HepG2 (cell line): ENCODE data around the gene ARL8B. TPM values are rescaled to one million over a fixed set of nuclear protein-coding genes. Genes with fewer than 3 reads are reported as not detected.

Experiments used
- ATAC-seq: fragments of 200-7000 bp; cut with Tn5 transposase; 3 replicates; pipeline ENCODE4 v1.9.1; 2020; ENCODE audit warnings: mild to moderate bottlenecking, moderate library complexity
- BruUV-seq: library from RNA; stranded (reverse); fragments of 400-500 nt; replicated peaks from 2 replicates; lab custom pipeline; 2021; lab: Mats Ljungman, UMichigan
- CTCF ChIA-PET: fragments of 300-600 bp; formaldehyde crosslinking; extraction: SDS; loops from one replicate; lab custom pipeline; 2021; ENCODE audit warnings: low total read pairs, inconsistent platforms, low intra/inter-chr PET ratio; lab: Yijun Ruan, JAX
- POLR2A ChIA-PET: fragments of 350-600 bp; sonication (Branson Sonifier 250); formaldehyde crosslinking; loops from one replicate; lab custom pipeline; 2020; ENCODE audit warnings: antibody characterized with exemption, inconsistent platforms; lab: Yijun Ruan, JAX
- DNase-seq: peaks from one replicate; pipeline ENCODE4 v3.0.0-alpha.2; 2015; ENCODE audit warnings: low spot score
- FAIRE-seq: peaks from 3 replicates; lab custom pipeline; 2011; peaks lifted over from hg19 to GRCh38; lab: Jason Lieb, UNC
- H2AFZ ChIP-seq: one replicate; pipeline ENCODE4 v1.6.1; 2011; ENCODE audit warnings: low read length, inconsistent platforms
- H3K27ac ChIP-seq: fragments of 300-600 bp; 3 replicates; pipeline ENCODE4 v1.8.0; 2011; ENCODE audit warnings: mixed run types, mild to moderate bottlenecking, mixed read lengths, low read length, inconsistent platforms; ENCODE audit not compliant: insufficient read depth; ENCODE audit errors: extremely low read length
- H3K27me3 ChIP-seq, 2 experiments: fragments of 200-600 bp in 1 of 2; 2 replicates in 1 of 2; 3 replicates in 1 of 2; pipeline versions ENCODE4 v1.6.0 to v1.8.0; 2011; ENCODE audit warnings: low read length in 2 of 2, mild to moderate bottlenecking in 2 of 2, moderate library complexity in 2 of 2, inconsistent platforms in 1 of 2; ENCODE audit not compliant: insufficient read depth in 2 of 2, control insufficient read depth in 1 of 2
- H3K36me3 ChIP-seq, 2 experiments: fragments of 200-600 bp in 1 of 2; replicated peaks in 1 of 2; 2 replicates in 1 of 2; 3 replicates in 1 of 2; pipeline versions ENCODE4 v1.5.1 to v1.8.0; 2011; ENCODE audit warnings: low read length in 2 of 2, inconsistent platforms in 1 of 2; ENCODE audit not compliant: insufficient read depth in 2 of 2, control insufficient read depth in 1 of 2
- H3K4me1 ChIP-seq: 2 replicates; pipeline ENCODE4 v1.5.1; 2012; ENCODE audit warnings: low read length, inconsistent platforms; ENCODE audit not compliant: insufficient read depth
- H3K4me2 ChIP-seq: 2 replicates; pipeline ENCODE4 v1.6.0; 2011; ENCODE audit warnings: low read depth, low read length, inconsistent platforms
- H3K4me3 ChIP-seq, 3 experiments: fragments of 200-600 bp in 1 of 3; sonication (generic), shearing (Covaris generic) in 1 of 3; replicated peaks in 1 of 3; 2 replicates each; pipeline ENCODE4 v1.5.1; 2011 to 2016; ENCODE audit warnings: low read length in 3 of 3, inconsistent platforms in 2 of 3, low read depth in 2 of 3, mild to moderate bottlenecking in 2 of 3, control low read depth in 1 of 3, mixed read lengths in 1 of 3; ENCODE audit not compliant: insufficient read depth in 1 of 3
- H3K79me2 ChIP-seq: one replicate; pipeline ENCODE4 v1.6.1; 2011; ENCODE audit warnings: low read length, inconsistent platforms; ENCODE audit not compliant: insufficient read depth
- H3K9ac ChIP-seq: 2 replicates; pipeline ENCODE4 v1.6.0; 2011; ENCODE audit warnings: mild to moderate bottlenecking, low read depth, low read length, inconsistent platforms; ENCODE audit not compliant: insufficient read depth
- H3K9me3 ChIP-seq: 2 replicates; pipeline ENCODE4 v1.5.1; 2012; ENCODE audit warnings: mild to moderate bottlenecking, low read length
- H4K20me1 ChIP-seq: 2 replicates; pipeline ENCODE4 v1.6.0; 2011; ENCODE audit warnings: inconsistent platforms, mild to moderate bottlenecking, low read length, moderate library complexity; ENCODE audit not compliant: insufficient read depth
- CHD4 ChIP-seq: fragments of 200-600 bp; sonication (generic); IDR thresholded peaks from 2 replicates; pipeline ENCODE4 v1.7.0; 2017; ENCODE audit warnings: mild to moderate bottlenecking, low read length, borderline replicate concordance
- HNRNPLL ChIP-seq: fragments of 200-400 bp; formaldehyde crosslinking; IDR thresholded peaks from 2 replicates; pipeline ENCODE4 v1.6.1; 2017; ENCODE audit warnings: mild to moderate bottlenecking, low read depth, low read length; ENCODE audit not compliant: poor library complexity, severe bottlenecking
- KDM2A ChIP-seq: sonication (generic); formaldehyde crosslinking; IDR thresholded peaks from 2 replicates; pipeline ENCODE4 v1.4.0; 2020; ENCODE audit warnings: low read depth, missing genetic modification reagents, borderline replicate concordance
- SP140L ChIP-seq: sonication (generic); formaldehyde crosslinking; IDR thresholded peaks from 2 replicates; pipeline ENCODE4 v1.4.0; 2020; ENCODE audit warnings: missing genetic modification reagents, borderline replicate concordance
- STAT5B ChIP-seq: sonication (generic); formaldehyde crosslinking; IDR thresholded peaks from 2 replicates; pipeline ENCODE4 v1.4.0; 2020; ENCODE audit warnings: missing genetic modification reagents
- ZNF740 ChIP-seq: sonication (generic); formaldehyde crosslinking; IDR thresholded peaks from 2 replicates; pipeline ENCODE4 v1.4.0; 2020; ENCODE audit warnings: missing genetic modification reagents
- WGBS: methylation state at CpG from one replicate; pipeline ENCODE4 v1.1.6; 2017; ENCODE audit warnings: low lambda C conversion rate; 5-methylcytosine and 5-hydroxymethylcytosine counted together
- in situ Hi-C: cut with HindIII; loops from 2 replicates; pipeline ENCODE4 v1.10.0; 2017; ENCODE audit warnings: low pct_unique_long_range_greater_than_20kb; ENCODE audit not compliant: extremely low pct_ligation_motif_present
- intact Hi-C: fragments of 100-400 bp; cut with micrococcal nuclease; formaldehyde crosslinking; loops from one replicate; pipeline ENCODE4 v1.10.0; 2022; ENCODE audit not compliant: unreplicated experiment
- polyA plus RNA-seq, 8 experiments: library from polyadenylated mRNA; depleted of rRNA in 3 of 8; stranded (reverse) in 7 of 8; unstranded in 1 of 8; fragments of >200 nt; fragmentation: Illumina TruSeq in 4 of 8; extraction: Trizol in 4 of 8; gene quantifications; 2 replicates each; pipeline versions ENCODE4 v1.2.1 to v1.2.3, GENCODE V29; 2011 to 2016; ENCODE audit warnings: low read depth in 4 of 8, missing spikeins in 1 of 8, mixed read lengths in 1 of 8; ENCODE audit not compliant: insufficient read depth in 1 of 8
- total RNA-seq, 5 experiments: library from RNA; depleted of rRNA; stranded (reverse); fragments of >200 nt; fragmentation: Illumina TruSeq; extraction: Trizol; gene quantifications; 2 replicates each; pipeline ENCODE4 v1.2.3, GENCODE V29; 2016; ENCODE audit warnings: low read depth in 1 of 5
- TF ChIP-seq, protein P1 (sequence below): sonication (generic); formaldehyde crosslinking; IDR thresholded peaks from 2 replicates; pipeline ENCODE4 v1.4.0; 2020; ENCODE audit warnings: low read depth, mild to moderate bottlenecking, missing genetic modification reagents
- TF ChIP-seq, protein P2 (sequence below): IDR thresholded peaks from 2 replicates; pipeline ENCODE4 v1.4.0; 2020; ENCODE audit warnings: mild to moderate bottlenecking, missing genetic modification reagents

Gene ARL8B
- total and polyA plus RNA-seq, 2 of the 13 experiments (the other 11 are each of a cell fraction or from before 2014, with no cell fraction given), result 23.5 to 30.4 TPM

DNA sequence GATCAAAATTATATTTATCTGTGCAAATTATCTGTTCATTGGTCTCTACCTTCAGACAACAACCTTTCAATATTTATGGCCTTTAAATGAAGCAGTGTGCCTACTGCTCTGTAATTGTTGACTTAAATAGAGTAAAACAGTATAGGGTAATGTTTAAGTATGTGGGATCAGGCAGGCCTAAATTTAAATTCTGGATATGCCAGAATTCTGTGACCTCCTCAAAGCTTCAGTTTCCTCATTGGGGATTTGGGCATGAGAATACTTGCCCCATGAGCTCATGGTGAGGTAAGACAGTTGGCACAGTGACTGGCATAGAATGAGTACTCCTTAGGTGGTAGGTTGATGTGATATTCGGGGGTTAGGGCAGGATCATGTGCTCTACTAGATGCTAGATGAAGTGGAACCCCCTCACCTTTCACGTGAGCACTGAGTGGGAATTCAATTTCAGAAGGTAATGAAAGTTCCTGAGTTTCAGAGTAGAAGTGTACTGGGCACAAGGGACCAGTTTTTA is 14.9 kb downstream of the ARL8B start:
- no peaks in the 10 kb centered on the region for H3K9me3 ChIP-seq
- no peak overlapping the region for H2AFZ ChIP-seq
- H3K9ac ChIP-seq, result no peak overlapping the region
- peaks cover 11% of the 10 kb centered on the region; the same call in 1 of the 2 replicates for H4K20me1 ChIP-seq
- H3K4me3 ChIP-seq, result no peak overlapping the region
- H3K36me3 ChIP-seq, result 0 out of 5 replicates have a peak, but pooled peaks cover 0 to 8% of the 10 kb centered on the region in 2 experiments
- peaks cover 62% of the 10 kb centered on the region for H3K4me1 ChIP-seq
- ATAC-seq (no peak), DNase-seq (no peak)
- 97% methylated on average over 2 of the region's 2 CpGs for WGBS
- peaks cover 87% of the 10 kb centered on the region for H3K79me2 ChIP-seq
- intact Hi-C loops (no loop called here), in situ Hi-C loops (no loop called here)
- no peak for TF ChIP-seq SP140L (CRISPR knock-in tag)
- TF ChIP-seq, protein P1, sequence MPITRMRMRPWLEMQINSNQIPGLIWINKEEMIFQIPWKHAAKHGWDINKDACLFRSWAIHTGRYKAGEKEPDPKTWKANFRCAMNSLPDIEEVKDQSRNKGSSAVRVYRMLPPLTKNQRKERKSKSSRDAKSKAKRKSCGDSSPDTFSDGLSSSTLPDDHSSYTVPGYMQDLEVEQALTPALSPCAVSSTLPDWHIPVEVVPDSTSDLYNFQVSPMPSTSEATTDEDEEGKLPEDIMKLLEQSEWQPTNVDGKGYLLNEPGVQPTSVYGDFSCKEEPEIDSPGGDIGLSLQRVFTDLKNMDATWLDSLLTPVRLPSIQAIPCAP (CRISPR knock-in tag), result no peak
- no peak for TF ChIP-seq STAT5B (CRISPR knock-in tag)
- TF ChIP-seq, protein P2, sequence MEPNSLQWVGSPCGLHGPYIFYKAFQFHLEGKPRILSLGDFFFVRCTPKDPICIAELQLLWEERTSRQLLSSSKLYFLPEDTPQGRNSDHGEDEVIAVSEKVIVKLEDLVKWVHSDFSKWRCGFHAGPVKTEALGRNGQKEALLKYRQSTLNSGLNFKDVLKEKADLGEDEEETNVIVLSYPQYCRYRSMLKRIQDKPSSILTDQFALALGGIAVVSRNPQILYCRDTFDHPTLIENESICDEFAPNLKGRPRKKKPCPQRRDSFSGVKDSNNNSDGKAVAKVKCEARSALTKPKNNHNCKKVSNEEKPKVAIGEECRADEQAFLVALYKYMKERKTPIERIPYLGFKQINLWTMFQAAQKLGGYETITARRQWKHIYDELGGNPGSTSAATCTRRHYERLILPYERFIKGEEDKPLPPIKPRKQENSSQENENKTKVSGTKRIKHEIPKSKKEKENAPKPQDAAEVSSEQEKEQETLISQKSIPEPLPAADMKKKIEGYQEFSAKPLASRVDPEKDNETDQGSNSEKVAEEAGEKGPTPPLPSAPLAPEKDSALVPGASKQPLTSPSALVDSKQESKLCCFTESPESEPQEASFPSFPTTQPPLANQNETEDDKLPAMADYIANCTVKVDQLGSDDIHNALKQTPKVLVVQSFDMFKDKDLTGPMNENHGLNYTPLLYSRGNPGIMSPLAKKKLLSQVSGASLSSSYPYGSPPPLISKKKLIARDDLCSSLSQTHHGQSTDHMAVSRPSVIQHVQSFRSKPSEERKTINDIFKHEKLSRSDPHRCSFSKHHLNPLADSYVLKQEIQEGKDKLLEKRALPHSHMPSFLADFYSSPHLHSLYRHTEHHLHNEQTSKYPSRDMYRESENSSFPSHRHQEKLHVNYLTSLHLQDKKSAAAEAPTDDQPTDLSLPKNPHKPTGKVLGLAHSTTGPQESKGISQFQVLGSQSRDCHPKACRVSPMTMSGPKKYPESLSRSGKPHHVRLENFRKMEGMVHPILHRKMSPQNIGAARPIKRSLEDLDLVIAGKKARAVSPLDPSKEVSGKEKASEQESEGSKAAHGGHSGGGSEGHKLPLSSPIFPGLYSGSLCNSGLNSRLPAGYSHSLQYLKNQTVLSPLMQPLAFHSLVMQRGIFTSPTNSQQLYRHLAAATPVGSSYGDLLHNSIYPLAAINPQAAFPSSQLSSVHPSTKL (CRISPR knock-in tag), result 0 out of 2 replicates have a peak, but pooled peaks have one; percentile 1
- TF ChIP-seq CHD4, result 0 out of 2 replicates have a peak, but pooled peaks have one; percentile 32
- no peak for TF ChIP-seq HNRNPLL
- TF ChIP-seq ZNF740 (CRISPR knock-in tag), result no peak
- no peak for TF ChIP-seq KDM2A (CRISPR knock-in tag)
- TF ChIP-seq, all 625 proteins: peak for 2
- no peak for FAIRE-seq
- CTCF ChIA-PET, result no interaction called here
- peak overlapping the region; percentile 81 for H3K27ac ChIP-seq
- H3K27me3 ChIP-seq, result no peaks in the 10 kb centered on the region
- POLR2A ChIA-PET, result interaction anchor here (2.3 kb wide), 1 partner anchor 14 kb away, joined by 11 read pairs; no protein-coding TSS in a partner anchor
- no TSS peak for BruUV-seq
- H3K4me2 ChIP-seq, result 0 out of 2 replicates have a peak overlapping the region, but pooled peaks have one; percentile 26
